NCI-H446 treated with DMSO at 0.1 percent for 48 hours (cell line): Measurements from ENCODE around the gene LITAFD.

Experiments
- DNase-seq: peaks from one replicate; lab custom pipeline; 2025; lab: John Stamatoyannopoulos, UW

LITAFD gene

GRCh38 chr16:8920645-8921346, 38.6 kb downstream of the LITAFD start:
- no peak for DNase-seq

DNA sequence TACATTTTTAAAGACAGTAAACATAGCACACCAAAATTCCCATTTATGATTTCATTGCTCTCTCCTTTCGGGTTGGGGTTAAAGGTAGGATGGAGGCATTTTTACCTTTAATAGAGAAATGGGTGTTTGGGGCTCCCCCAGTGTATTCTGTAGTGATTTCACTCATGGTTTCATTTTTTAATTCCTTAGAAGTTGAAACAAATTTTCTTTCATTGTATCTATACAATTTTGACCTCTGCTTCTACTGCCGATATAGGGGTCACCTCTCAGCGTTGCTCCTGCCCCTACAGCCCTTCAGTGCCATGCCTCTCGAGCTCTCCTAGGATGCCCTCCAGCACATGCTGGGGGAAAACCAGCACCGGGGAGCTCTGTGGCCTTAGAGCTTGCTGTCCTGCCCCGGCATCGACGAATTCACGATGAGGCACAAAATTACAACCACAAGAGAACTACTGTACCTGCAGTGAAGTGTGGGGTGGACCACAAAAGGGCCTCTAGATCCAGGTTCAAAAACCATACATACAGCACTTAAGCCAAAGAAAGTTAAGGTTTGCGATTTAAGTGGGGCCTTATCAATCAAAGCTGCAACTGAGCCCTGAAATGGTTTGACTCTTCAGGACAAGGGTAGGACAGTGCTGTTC, 39.3 kb downstream of the LITAFD start:
- no peak for DNase-seq

DNA sequence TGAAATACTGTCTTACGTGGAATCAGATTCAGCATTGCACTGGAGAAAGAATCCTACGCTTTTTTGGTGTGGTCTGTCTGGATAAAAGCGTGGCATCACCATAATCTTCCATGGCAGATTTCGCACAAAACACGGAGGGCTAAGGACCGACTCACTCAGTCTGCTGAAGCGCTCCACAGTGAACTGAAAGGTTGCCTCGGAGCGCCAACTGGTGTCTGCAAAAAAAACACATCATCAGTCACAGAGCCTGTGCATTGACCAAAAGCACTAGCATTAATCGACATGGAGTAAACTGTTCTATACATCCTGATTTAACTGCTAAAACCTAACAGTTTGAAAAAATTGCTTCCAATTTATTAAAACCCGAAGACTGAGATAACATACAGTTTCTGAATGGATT, 41.0 kb downstream of the LITAFD start:
- no peak for DNase-seq

GRCh38 chr16:8924214-8924613, 42.1 kb downstream of the LITAFD start:
- no peak for DNase-seq

- no peak for DNase-seq
Measured at GRCh38 chr16:8925455-8925854, 43.3 kb downstream of the LITAFD start.

DNA sequence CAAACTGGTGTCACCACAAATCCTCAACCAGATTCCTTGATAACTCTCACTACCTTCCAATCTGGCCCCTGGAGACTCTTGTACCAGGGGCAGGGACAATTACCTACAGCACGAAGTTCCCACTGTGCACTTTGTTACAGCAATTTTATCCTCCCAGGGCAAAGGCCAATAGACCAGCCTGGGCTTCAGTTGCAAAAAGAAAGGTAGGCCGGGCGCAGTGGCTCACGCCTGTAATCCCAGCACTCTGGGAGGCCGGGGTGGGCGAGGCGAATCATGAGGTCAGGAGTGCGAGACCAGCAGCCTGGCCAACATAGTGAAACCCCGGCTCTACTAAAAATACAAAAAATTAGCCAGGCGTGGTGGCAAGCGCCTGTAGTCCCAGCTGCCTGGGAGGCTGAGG, 44.7 kb downstream of the LITAFD start:
- no peak for DNase-seq

- DNase-seq = no peak
Measured at GRCh38 chr16:8928467-8928957, 46.4 kb downstream of the LITAFD start.

DNA sequence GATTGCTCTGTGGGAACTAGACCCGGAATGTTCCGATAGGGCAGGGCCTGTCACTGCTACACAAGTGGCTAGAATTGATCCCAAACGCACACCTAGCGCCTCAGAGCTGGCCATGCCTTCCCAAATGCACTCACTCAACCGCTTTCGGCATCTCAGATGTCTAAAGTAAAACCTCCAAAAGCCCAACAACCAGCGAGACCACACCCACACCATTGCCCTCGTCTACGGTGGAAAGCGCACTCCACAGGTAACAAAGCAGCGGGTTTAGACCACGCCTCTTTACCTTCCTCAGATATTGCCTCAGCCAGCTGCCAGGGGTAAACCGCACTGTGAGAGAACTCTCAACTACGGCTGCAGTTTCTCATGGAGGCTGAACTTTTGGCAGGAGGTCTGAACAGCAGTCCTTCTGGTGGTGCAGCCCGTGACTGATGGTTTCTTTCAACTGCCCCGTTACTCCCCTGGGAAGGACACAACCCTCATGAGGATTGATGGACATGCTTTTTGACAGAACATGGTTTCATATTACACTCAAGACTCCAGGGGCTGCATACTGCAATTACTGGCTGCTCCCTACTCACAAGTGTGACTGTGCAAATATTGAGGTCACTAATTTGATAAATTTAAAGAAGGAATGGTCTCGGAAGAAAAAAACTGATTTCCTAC, 47.1 kb downstream of the LITAFD start:
- DNase-seq = no peak

- no peak for DNase-seq
Measured at GRCh38 chr16:8931859-8932258, 49.7 kb downstream of the LITAFD start.

- no peak for DNase-seq
Measured at GRCh38 chr16:8934601-8935000, 52.5 kb downstream of the LITAFD start.
